ENCODE measurements around the gene UFD1. TPM values are rescaled to one million over a fixed set of nuclear protein-coding genes. Genes with fewer than 3 reads are reported as not detected.

The UFD1 gene
- total and polyA plus RNA-seq, 9 of the 15 experiments (the other 6 are each of a cell fraction or from before 2014, with no cell fraction given) = 238 to 645 (median 363) TPM

- TF ChIP-seq ZNF277 (CRISPR knock-in tag; IDR thresholded peaks at IDR 0.05; ENCODE audit: borderline replicate concordance) (no peak), ZNF398 (CRISPR knock-in tag; IDR thresholded peaks at IDR 0.05) (no peak), STAT5A (IDR thresholded peaks at IDR 0.05; ENCODE audit: borderline replicate concordance, low read length) (no peak; the same call in 1 of the 2 replicates), SAFB2 (IDR thresholded peaks at IDR 0.05; ENCODE audit: borderline replicate concordance, low read depth, low read length, severe bottlenecking) (no peak), ZNF778 (CRISPR knock-in tag; IDR thresholded peaks at IDR 0.05) (no peak), GATAD2A (IDR thresholded peaks at IDR 0.05) (no peak), ZFPM2 (CRISPR knock-in tag; IDR thresholded peaks at IDR 0.05) (no peak), DMBX1 (CRISPR knock-in tag; IDR thresholded peaks at IDR 0.05; ENCODE audit: borderline replicate concordance) (peak; percentile 59; the same call in 1 of the 2 replicates), ZBTB11 (CRISPR knock-in tag; IDR thresholded peaks at IDR 0.05) (no peak), ZNF445 (CRISPR knock-in tag; IDR thresholded peaks at IDR 0.05; ENCODE audit: low read depth) (no peak), SAFB (IDR thresholded peaks at IDR 0.05; ENCODE audit: borderline replicate concordance, low read depth, low read length) (no peak), XRCC3 (IDR thresholded peaks at IDR 0.05) (no peak), HBP1 (CRISPR knock-in tag; IDR thresholded peaks at IDR 0.05) (no peak), TRIM28 (IDR thresholded peaks at IDR 0.05) (no peak), RBBP5 (IDR thresholded peaks at IDR 0.05; ENCODE audit: borderline replicate concordance, insufficient read depth, low read length, poor library complexity, severe bottlenecking) (no peak), HDGF (IDR thresholded peaks at IDR 0.05) (peak; percentile 93), ZNF766 (CRISPR knock-in tag; conservative IDR thresholded peaks at IDR 0.05) (no peak), ZNF121 (CRISPR knock-in tag; conservative IDR thresholded peaks at IDR 0.05) (no peak), ZNF280B (CRISPR knock-in tag; IDR thresholded peaks at IDR 0.05) (no peak)
Observed at GRCh38 chr22:19448076-19448607, 30.9 kb downstream of the UFD1 start (continued).
